HG03457 (cell line): ENCODE results near the gene SLC6A7.

ENCODE experiments used
- ATAC-seq: cut with Tn5 transposase; IDR thresholded peaks from one replicate; pipeline ENCODE4 v1.9.1; 2021; ENCODE audit warnings: moderate number of reproducible peaks; ENCODE audit not compliant: unreplicated experiment

SLC6A7 gene

DNA sequence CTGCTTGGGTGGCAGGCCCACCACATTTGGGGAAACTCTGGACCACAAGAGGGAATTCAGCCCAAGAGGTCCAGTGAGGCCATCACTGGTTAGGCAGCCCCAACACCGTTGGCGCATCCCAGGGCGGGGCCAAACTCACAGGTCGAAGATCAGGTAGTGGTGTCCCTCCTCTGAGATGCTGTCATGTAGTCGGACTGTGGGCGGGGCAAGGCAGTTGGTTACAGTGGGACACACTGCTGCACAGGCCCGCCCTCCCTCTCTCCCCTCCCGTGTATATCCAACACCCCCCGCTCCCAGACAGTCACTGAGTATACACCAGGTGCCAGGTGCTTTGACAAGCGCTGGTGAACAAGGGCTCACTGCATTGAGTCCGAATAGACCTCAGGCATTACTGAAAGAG is 67.6 kb downstream of the SLC6A7 start:
- ATAC-seq: no peak

DNA sequence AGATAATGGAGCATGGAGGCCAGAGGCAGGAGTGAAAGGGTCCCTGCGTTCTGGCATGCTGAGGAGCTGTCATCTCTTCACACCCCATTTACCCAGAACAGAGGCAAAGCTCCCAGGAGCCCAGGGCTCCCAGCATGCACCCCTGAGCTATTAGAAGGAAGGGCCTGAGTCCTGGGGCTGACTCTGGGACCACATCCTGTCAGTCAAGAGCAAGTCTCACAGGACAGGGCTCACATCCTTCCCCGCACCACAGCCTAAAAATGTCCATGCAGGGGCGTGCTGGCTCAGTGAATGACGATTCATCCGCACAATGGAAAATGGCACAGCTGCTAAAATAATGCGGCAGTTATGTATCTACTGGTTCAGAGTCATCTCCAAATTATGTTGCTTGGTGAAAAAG is 68.3 kb downstream of the SLC6A7 start:
- ATAC-seq: no peak
